Neural progenitor cell (in vitro differentiated cells): ENCODE measurements around the gene HLA-DMB. TPM values are rescaled to one million over a fixed set of nuclear protein-coding genes. Genes with fewer than 3 reads are reported as not detected.

Experiments
- DNase-seq: peaks from one replicate; pipeline ENCODE4 v3.0.0-alpha.2; 2016; ENCODE audit warnings: low spot score
- H2AFZ ChIP-seq: fragments of 200-600 bp; sonication (generic); replicated peaks from 2 replicates; pipeline ENCODE4 v1.6.1; 2016; ENCODE audit warnings: antibody characterized with exemption
- H3F3A ChIP-seq: fragments of 200-600 bp; sonication (generic); 2 replicates; pipeline ENCODE4 v1.6.1; 2016; ENCODE audit warnings: antibody characterized with exemption, low read depth
- H3K27ac ChIP-seq: fragments of 200-600 bp; sonication (generic); 2 replicates; pipeline ENCODE4 v1.5.1; 2016; ENCODE audit warnings: mild to moderate bottlenecking
- H3K27me3 ChIP-seq: fragments of 200-600 bp; sonication (generic); 2 replicates; pipeline ENCODE4 v1.6.1; 2016; ENCODE audit warnings: mild to moderate bottlenecking, moderate library complexity
- H3K36me3 ChIP-seq: fragments of 200-600 bp; sonication (generic); 2 replicates; pipeline ENCODE4 v1.5.1; 2016
- H3K4me1 ChIP-seq: fragments of 200-600 bp; sonication (generic); 2 replicates; pipeline ENCODE4 v1.6.1; 2016; ENCODE audit warnings: mixed run types
- H3K4me2 ChIP-seq: fragments of 200-600 bp; sonication (generic); 2 replicates; pipeline ENCODE4 v1.6.1; 2016
- H3K4me3 ChIP-seq: fragments of 200-600 bp; sonication (generic); 2 replicates; pipeline ENCODE4 v1.5.1; 2016
- H3K79me2 ChIP-seq: fragments of 200-600 bp; sonication (generic); 2 replicates; pipeline ENCODE4 v1.6.1; 2016; ENCODE audit warnings: low read depth
- H3K9ac ChIP-seq: fragments of 200-600 bp; sonication (generic); 2 replicates; pipeline ENCODE4 v1.6.1; 2016
- H3K9me3 ChIP-seq: fragments of 200-600 bp; sonication (generic); 2 replicates; pipeline ENCODE4 v1.5.1; 2016; ENCODE audit warnings: low read depth
- H4K20me1 ChIP-seq: fragments of 200-600 bp; sonication (generic); 2 replicates; pipeline ENCODE4 v1.6.1; 2016; ENCODE audit warnings: low read depth
- H3K27ac Mint-ChIP-seq: 3 replicates; pipeline ENCODE4 v1.8.0; 2021; ENCODE audit warnings: mixed read lengths
- H3K27me3 Mint-ChIP-seq: 2 replicates; pipeline ENCODE4 v1.8.0; 2022; ENCODE audit warnings: low read depth, mild to moderate bottlenecking, inconsistent platforms, moderate library complexity, mixed read lengths; ENCODE audit not compliant: insufficient read depth
- H3K36me3 Mint-ChIP-seq: 3 replicates; pipeline ENCODE4 v1.8.0; 2021; ENCODE audit warnings: mixed read lengths
- H3K4me1 Mint-ChIP-seq: 3 replicates; pipeline ENCODE4 v1.8.0; 2021; ENCODE audit warnings: mixed read lengths
- H3K4me3 Mint-ChIP-seq: 3 replicates; pipeline ENCODE4 v1.8.0; 2021; ENCODE audit warnings: mild to moderate bottlenecking, moderate library complexity, mixed read lengths
- H3K9me3 Mint-ChIP-seq: 3 replicates; pipeline ENCODE4 v1.8.0; 2020; ENCODE audit warnings: mixed read lengths
- EZH2 ChIP-seq: fragments of 200-600 bp; sonication (generic); IDR thresholded peaks from 2 replicates; pipeline ENCODE4 v1.6.1; 2017; ENCODE audit warnings: antibody characterized with exemption, mild to moderate bottlenecking, moderate library complexity
- EZH2phosphoT487 ChIP-seq: fragments of 200-600 bp; sonication (generic); IDR thresholded peaks from 2 replicates; pipeline ENCODE4 v1.6.1; 2017; ENCODE audit warnings: antibody characterized with exemption
- total RNA-seq: library from RNA; depleted of rRNA; stranded (reverse); fragments of >200 nt; gene quantifications from 2 replicates; pipeline ENCODE4 v1.2.3, GENCODE V29; 2015; ENCODE audit warnings: low replicate concordance
- TF ChIP-seq, protein P1 (sequence below): fragments of 200-600 bp; sonication (generic); IDR thresholded peaks from 2 replicates; pipeline ENCODE4 v1.5.1; 2017; ENCODE audit warnings: antibody characterized with exemption, mild to moderate bottlenecking

The HLA-DMB gene
- total RNA-seq, 1 donor from 2014 or later: 4.5 TPM

DNA sequence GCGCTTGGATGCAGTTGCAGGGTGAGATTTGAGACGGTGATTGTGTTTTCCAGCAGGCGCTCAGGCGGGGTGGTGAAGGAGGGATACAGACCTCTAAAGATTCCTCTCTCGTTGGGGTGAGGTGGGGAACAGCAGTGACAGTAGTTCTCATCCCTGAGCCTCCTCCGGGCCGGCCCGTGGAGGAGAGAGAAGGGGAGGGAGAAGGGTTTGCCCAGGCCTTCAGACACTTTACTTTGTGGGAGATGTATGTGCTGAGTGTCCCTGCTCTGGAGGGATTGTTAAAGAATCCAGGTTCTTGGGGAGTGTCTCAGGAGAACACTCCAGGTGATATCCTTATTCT, 45.9 kb downstream of the HLA-DMB start:
- Mint-ChIP-seq H3K27ac (peak overlapping the region; percentile 86), H3K4me3 (peak overlapping the region; percentile 99), H3K27me3 (peaks cover 8% of the 10 kb centered on the region), H3K9me3 (no peaks in the 10 kb centered on the region), H3K4me1 (peaks cover 18% of the 10 kb centered on the region), H3K36me3 (peaks cover 6% of the 10 kb centered on the region)
- TF ChIP-seq EZH2 (no peak), EZH2phosphoT487 (no peak)
- TF ChIP-seq, protein P1, sequence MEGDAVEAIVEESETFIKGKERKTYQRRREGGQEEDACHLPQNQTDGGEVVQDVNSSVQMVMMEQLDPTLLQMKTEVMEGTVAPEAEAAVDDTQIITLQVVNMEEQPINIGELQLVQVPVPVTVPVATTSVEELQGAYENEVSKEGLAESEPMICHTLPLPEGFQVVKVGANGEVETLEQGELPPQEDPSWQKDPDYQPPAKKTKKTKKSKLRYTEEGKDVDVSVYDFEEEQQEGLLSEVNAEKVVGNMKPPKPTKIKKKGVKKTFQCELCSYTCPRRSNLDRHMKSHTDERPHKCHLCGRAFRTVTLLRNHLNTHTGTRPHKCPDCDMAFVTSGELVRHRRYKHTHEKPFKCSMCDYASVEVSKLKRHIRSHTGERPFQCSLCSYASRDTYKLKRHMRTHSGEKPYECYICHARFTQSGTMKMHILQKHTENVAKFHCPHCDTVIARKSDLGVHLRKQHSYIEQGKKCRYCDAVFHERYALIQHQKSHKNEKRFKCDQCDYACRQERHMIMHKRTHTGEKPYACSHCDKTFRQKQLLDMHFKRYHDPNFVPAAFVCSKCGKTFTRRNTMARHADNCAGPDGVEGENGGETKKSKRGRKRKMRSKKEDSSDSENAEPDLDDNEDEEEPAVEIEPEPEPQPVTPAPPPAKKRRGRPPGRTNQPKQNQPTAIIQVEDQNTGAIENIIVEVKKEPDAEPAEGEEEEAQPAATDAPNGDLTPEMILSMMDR: no peak
- Histone ChIP-seq H3K27ac (no peak overlapping the region), H3K4me2 (peak overlapping the region; percentile 90), H3F3A (peaks cover 16% of the 10 kb centered on the region), H3K79me2 (peaks cover 42% of the 10 kb centered on the region), H3K27me3 (no peaks in the 10 kb centered on the region), H3K9ac (peak overlapping the region; percentile 53), H3K9me3 (no peaks in the 10 kb centered on the region), H3K4me1 (peaks cover 12% of the 10 kb centered on the region), H4K20me1 (peaks cover 3% of the 10 kb centered on the region), H3K4me3 (peak overlapping the region; percentile 72), H3K36me3 (no peaks in the 10 kb centered on the region), H2AFZ (peak overlapping the region; percentile 88)
- no peak for DNase-seq

DNA sequence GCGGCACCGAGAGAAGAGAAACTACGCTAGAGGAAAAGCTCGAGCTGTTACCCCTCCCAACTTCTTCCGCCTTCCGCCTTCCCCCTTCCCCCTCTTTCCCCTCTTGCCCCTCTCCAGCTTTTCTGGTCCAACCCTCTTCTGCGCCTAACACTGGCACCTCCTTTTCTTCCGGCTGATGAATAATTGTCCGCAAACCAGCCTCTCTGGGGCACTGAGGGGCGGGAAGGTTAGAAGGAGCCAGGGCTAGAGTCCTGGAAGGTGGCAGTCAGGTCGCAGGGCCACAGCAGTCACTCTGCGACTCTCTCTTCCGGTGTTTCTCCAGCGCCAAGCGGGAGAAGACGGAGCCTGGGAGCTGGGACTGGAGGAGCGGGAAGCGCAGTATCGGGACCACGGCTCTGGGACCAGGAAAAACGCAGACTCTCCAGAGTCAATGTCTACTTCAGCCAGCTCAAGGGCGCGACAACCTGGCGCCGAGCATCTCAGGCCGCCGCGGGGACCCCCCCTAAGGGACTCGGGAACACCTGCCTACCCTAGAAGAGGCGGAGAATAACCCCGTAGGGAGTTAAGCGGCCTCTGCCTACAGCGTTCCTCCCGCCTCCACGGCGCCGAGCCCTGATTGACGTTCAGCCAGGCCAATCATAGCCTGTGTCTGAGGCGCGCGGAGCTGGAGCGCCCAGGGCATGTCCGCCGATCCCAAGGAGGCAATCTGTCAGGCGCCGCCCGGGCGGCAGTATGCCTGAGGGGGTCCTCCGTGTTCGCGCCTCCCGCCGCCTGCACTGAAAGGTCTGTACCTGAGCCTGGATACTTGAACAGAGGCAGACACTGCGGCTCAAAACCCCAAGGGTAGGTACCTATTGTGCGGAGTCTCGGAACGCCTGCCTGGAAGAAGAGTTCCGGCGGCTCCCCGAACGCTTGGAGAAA, 46.5 kb downstream of the HLA-DMB start:
- H3K4me3 ChIP-seq: peak overlapping the region; percentile 72
- peaks cover 3% of the 10 kb centered on the region for H4K20me1 ChIP-seq
- no peaks in the 10 kb centered on the region for H3K27me3 ChIP-seq
- peaks cover 18% of the 10 kb centered on the region for H3K4me1 Mint-ChIP-seq
- H3K36me3 ChIP-seq: no peaks in the 10 kb centered on the region
- DNase-seq: peak; percentile 94
- no peaks in the 10 kb centered on the region for H3K9me3 Mint-ChIP-seq
- TF ChIP-seq EZH2 (peak; percentile 64), EZH2phosphoT487 (peak; percentile 36)
- TF ChIP-seq, protein P1: no peak
- peak overlapping the region; percentile 99 for H3K4me3 Mint-ChIP-seq
- peak overlapping the region; percentile 97 for H3K27ac Mint-ChIP-seq
- peaks cover 8% of the 10 kb centered on the region for H3K27me3 Mint-ChIP-seq
- H3K27ac ChIP-seq: peak overlapping the region; percentile 88
- peaks cover 6% of the 10 kb centered on the region for H3K36me3 Mint-ChIP-seq
- peaks cover 42% of the 10 kb centered on the region for H3K79me2 ChIP-seq
- H3F3A ChIP-seq: peaks cover 16% of the 10 kb centered on the region
- peak overlapping the region; percentile 90 for H3K4me2 ChIP-seq
- H3K9me3 ChIP-seq: no peaks in the 10 kb centered on the region
- peak overlapping the region; percentile 53 for H3K9ac ChIP-seq
- peak overlapping the region; percentile 88 for H2AFZ ChIP-seq
- H3K4me1 ChIP-seq: peaks cover 12% of the 10 kb centered on the region

DNA sequence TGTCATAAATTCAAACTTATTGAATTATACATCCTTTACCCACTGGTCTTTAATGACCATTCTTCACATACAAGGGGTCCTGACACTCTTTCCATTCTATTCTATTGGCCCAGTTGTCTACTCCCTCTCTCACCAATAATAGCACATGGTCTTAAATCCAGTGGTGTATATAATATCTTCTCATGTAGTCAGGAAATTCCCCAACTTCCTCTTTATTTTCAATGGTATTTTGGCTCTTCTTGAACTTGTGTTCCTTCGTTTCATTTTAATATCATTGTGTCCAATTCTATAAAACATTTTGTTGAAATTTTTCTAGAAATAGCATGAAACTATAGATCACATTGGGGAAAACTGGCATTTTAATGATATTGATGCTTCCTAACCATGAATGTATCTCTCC, 50.0 kb downstream of the HLA-DMB start:
- H3K9ac ChIP-seq: no peak overlapping the region
- H3K36me3 Mint-ChIP-seq: no peaks in the 10 kb centered on the region
- H3K9me3 ChIP-seq: no peaks in the 10 kb centered on the region
- no peak overlapping the region for H3K4me2 ChIP-seq
- peaks cover 17% of the 10 kb centered on the region for H3K79me2 ChIP-seq
- no peak overlapping the region for H3K4me3 Mint-ChIP-seq
- no peaks in the 10 kb centered on the region for H4K20me1 ChIP-seq
- no peak overlapping the region for H2AFZ ChIP-seq
- H3K27me3 Mint-ChIP-seq: peaks cover 8% of the 10 kb centered on the region
- peaks cover 11% of the 10 kb centered on the region for H3K4me1 ChIP-seq
- DNase-seq: no peak
- peaks cover 16% of the 10 kb centered on the region for H3F3A ChIP-seq
- H3K4me3 ChIP-seq: no peak overlapping the region
- TF ChIP-seq EZH2: no peak
- H3K9me3 Mint-ChIP-seq: no peaks in the 10 kb centered on the region
- H3K4me1 Mint-ChIP-seq: peaks cover 11% of the 10 kb centered on the region
- H3K36me3 ChIP-seq: no peaks in the 10 kb centered on the region
- H3K27me3 ChIP-seq: no peaks in the 10 kb centered on the region
- no peak overlapping the region for H3K27ac Mint-ChIP-seq
- no peak overlapping the region for H3K27ac ChIP-seq

DNA sequence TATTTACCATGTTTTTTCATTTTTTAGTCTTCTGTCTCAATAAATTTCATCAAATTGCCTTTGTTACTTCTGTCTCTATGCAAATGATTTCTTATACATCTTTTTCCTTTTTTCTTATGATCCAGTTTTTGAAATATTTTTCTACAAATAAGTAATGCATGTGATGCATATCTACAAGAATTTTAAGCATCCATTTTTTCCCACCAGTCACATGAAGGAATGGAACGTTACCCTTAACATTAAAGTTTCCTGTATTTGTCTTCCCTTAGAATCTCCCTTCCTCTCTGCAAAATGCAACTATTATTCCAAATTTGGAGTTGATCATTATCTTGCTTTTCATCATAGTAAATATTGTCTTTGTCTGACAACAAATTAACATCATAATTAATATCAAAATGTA, 51.3 kb downstream of the HLA-DMB start:
- Mint-ChIP-seq H3K4me3 (no peak overlapping the region), H3K27me3 (peaks cover 6% of the 10 kb centered on the region), H3K4me1 (peaks cover 2% of the 10 kb centered on the region), H3K9me3 (no peaks in the 10 kb centered on the region), H3K36me3 (no peaks in the 10 kb centered on the region), H3K27ac (no peak overlapping the region)
- H3K9me3 ChIP-seq: no peaks in the 10 kb centered on the region
- H3F3A ChIP-seq: peaks cover 16% of the 10 kb centered on the region
- no peak overlapping the region for H3K27ac ChIP-seq
- H3K4me1 ChIP-seq: peaks cover 4% of the 10 kb centered on the region
- DNase-seq: no peak
- H3K79me2 ChIP-seq: peaks cover 7% of the 10 kb centered on the region
- no peak overlapping the region for H2AFZ ChIP-seq
- H3K4me2 ChIP-seq: no peak overlapping the region
- H3K36me3 ChIP-seq: no peaks in the 10 kb centered on the region
- no peak for TF ChIP-seq EZH2phosphoT487
- TF ChIP-seq, protein P1: no peak
- no peak for TF ChIP-seq EZH2
- H3K4me3 ChIP-seq: no peak overlapping the region
- H3K27me3 ChIP-seq: no peaks in the 10 kb centered on the region
- no peak overlapping the region for H3K9ac ChIP-seq
- H4K20me1 ChIP-seq: no peaks in the 10 kb centered on the region
